Gastrocnemius medialis (tissue), 4 donors: ENCODE data around the gene PRDM8. TPM values are rescaled to one million over a fixed set of nuclear protein-coding genes. Genes with fewer than 3 reads are reported as not detected.

ENCODE experiments used
- ATAC-seq, 2 donors: fragments of 150-250 bp; one replicate each; pipeline ENCODE4 v1.9.1; 2016
- DNase-seq, 2 donors: peaks; one replicate each; pipeline ENCODE4 v3.0.0-alpha.2; 2019
- H3K27ac ChIP-seq, 4 donors: fragments of 200-600 bp; sonication (generic); 1 replicate in 1 of 4; 2 replicates in 3 of 4; pipeline ENCODE4 v1.5.1; 2016 to 2018; ENCODE audit warnings: mild to moderate bottlenecking in 2 of 4, moderate library complexity in 1 of 4
- H3K27me3 ChIP-seq, 3 donors: fragments of 200-600 bp; sonication (generic) in 2 of 3; 1 replicate in 1 of 3; 2 replicates in 2 of 3; pipeline versions ENCODE4 v1.5.1 to v1.6.0; 2016 to 2019; ENCODE audit warnings: mild to moderate bottlenecking in 1 of 3, moderate library complexity in 1 of 3
- H3K36me3 ChIP-seq, 2 donors: fragments of 200-600 bp; sonication (generic) in 1 of 2; one replicate each; pipeline ENCODE4 v1.5.1; 2017 to 2018
- H3K4me1 ChIP-seq, 2 donors: fragments of 200-600 bp; sonication (generic) in 1 of 2; one replicate each; pipeline ENCODE4 v1.5.1; 2016 to 2017; ENCODE audit warnings: mild to moderate bottlenecking in 2 of 2
- H3K4me3 ChIP-seq, 4 donors: fragments of 200-600 bp; sonication (generic) in 3 of 4; 1 replicate in 1 of 4; 2 replicates in 3 of 4; pipeline ENCODE4 v1.5.1; 2016 to 2019; ENCODE audit warnings: mild to moderate bottlenecking in 2 of 4
- H3K9me3 ChIP-seq, 3 donors: fragments of 200-600 bp; sonication (generic) in 2 of 3; 1 replicate in 1 of 3; 2 replicates in 2 of 3; pipeline ENCODE4 v1.5.1; 2016 to 2019
- CTCF ChIP-seq, 5 experiments: fragments of 450-650 bp in 3 of 5; fragments of 200-600 bp in 2 of 5; sonication (generic) in 2 of 5; IDR thresholded peaks in 4 of 5; conservative IDR thresholded peaks in 1 of 5; 1 replicate in 4 of 5; 2 replicates in 1 of 5; pipeline ENCODE4 v1.5.1; 2016 to 2019; ENCODE audit warnings: antibody characterized with exemption in 5 of 5, mild to moderate bottlenecking in 3 of 5, moderate library complexity in 3 of 5
- POLR2A ChIP-seq, 2 donors: fragments of 450-650 bp; IDR thresholded peaks; one replicate each; pipeline ENCODE4 v1.6.1; 2017; ENCODE audit warnings: antibody characterized with exemption in 2 of 2, mild to moderate bottlenecking in 2 of 2, moderate library complexity in 2 of 2
- in situ Hi-C, 4 donors: fragments of 200-750 bp; cut with MboI; loops; one replicate each; pipeline versions ENCODE4 v1.15.0 to v1.8.0; 2017; ENCODE audit warnings: low sequenced_read_pairs in 4 of 4
- intact Hi-C: fragments of 100-400 bp; cut with DNase I; formaldehyde crosslinking; loops from one replicate; pipeline ENCODE4 v1.15.1; 2023; ENCODE audit warnings: low total_unique reads
- total RNA-seq, 4 donors: library from RNA; depleted of rRNA; stranded (reverse); fragments of >200 nt; gene quantifications; one replicate each; pipeline versions ENCODE4 v1.1.0 to v1.2.3, GENCODE V29; 2016

The PRDM8 gene
- total RNA-seq, 4 donors from 2014 or later = 0.24 to 2.7 (median 1.4) TPM

- ATAC-seq = no peak
- Histone ChIP-seq H3K27ac (peak overlapping the region in 3 of 4 donors; percentile 48 to 66 (median 54)), H3K27me3 (peaks cover 59 to 63% (median 59%) of the 10 kb centered on the region in 3 donors), H3K36me3 (no peaks in the 10 kb centered on the region), H3K4me3 (peak overlapping the region; percentile 54 to 79 (median 62)), H3K4me1 (peaks cover 5 to 10% of the 10 kb centered on the region in 2 donors), H3K9me3 (no peaks in the 10 kb centered on the region)
- TF ChIP-seq POLR2A (IDR thresholded peaks at IDR 0.05) = no peak
- no peak for TF ChIP-seq CTCF (IDR thresholded peaks at IDR 0.05 in 4 of 5, conservative IDR thresholded peaks at IDR 0.05 in 1 of 5)
- peak in 1 of 2 donors; percentile 25 for DNase-seq
- in situ Hi-C loops (loop anchor here in 1 of 4 donors (25.0 kb wide), 1 partner anchor 1239 kb away; no protein-coding TSS in a partner anchor), intact Hi-C loops (loop anchor here (1.0 kb wide), 1 partner anchor 14 kb away; no protein-coding TSS in a partner anchor)
These were observed 4.2 kb downstream of the PRDM8 start for GRCh38 chr4:80201252-80202151.

- TF ChIP-seq CTCF (IDR thresholded peaks at IDR 0.05 in 4 of 5, conservative IDR thresholded peaks at IDR 0.05 in 1 of 5) = peak; percentile 37 to 84 (median 78)
- no peak for TF ChIP-seq POLR2A (IDR thresholded peaks at IDR 0.05)
- no peaks in the 10 kb centered on the region for H3K36me3 ChIP-seq
- ATAC-seq = peak; percentile 44 to 75
- H3K9me3 ChIP-seq = no peaks in the 10 kb centered on the region
- H3K27me3 ChIP-seq = peaks cover 55 to 56% (median 56%) of the 10 kb centered on the region in 3 donors
- peaks cover 5 to 10% of the 10 kb centered on the region in 2 donors for H3K4me1 ChIP-seq
- peak in 1 of 2 donors; percentile 64 for DNase-seq
- intact Hi-C loops (loop anchor here (1.0 kb wide), 1 partner anchor 13 kb away; no protein-coding TSS in a partner anchor), in situ Hi-C loops (loop anchor here in 1 of 4 donors (25.0 kb wide), 1 partner anchor 1240 kb away; no protein-coding TSS in a partner anchor)
- H3K27ac ChIP-seq = peak overlapping the region; percentile 48 to 66 (median 52)
- peak overlapping the region; percentile 54 to 79 (median 62) for H3K4me3 ChIP-seq
These were observed 4.9 kb downstream of the PRDM8 start for GRCh38 chr4:80202190-80202711.

- DNase-seq (no peak), ATAC-seq (peak; percentile 26 to 31)
- Histone ChIP-seq H3K36me3 (no peaks in the 10 kb centered on the region), H3K4me1 (peaks cover 0 to 8% of the 10 kb centered on the region in 2 donors), H3K9me3 (no peaks in the 10 kb centered on the region), H3K27ac (peak overlapping the region; percentile 48 to 66 (median 52)), H3K4me3 (peak overlapping the region; percentile 54 to 79 (median 62)), H3K27me3 (peaks cover 49 to 53% (median 52%) of the 10 kb centered on the region in 3 donors)
- TF ChIP-seq CTCF (IDR thresholded peaks at IDR 0.05 in 4 of 5, conservative IDR thresholded peaks at IDR 0.05 in 1 of 5) (no peak), POLR2A (IDR thresholded peaks at IDR 0.05) (no peak)
- in situ Hi-C loops (loop anchor here in 1 of 4 donors (25.0 kb wide), 1 partner anchor 1241 kb away; no protein-coding TSS in a partner anchor), intact Hi-C loops (loop anchor here (1.0 kb wide), 1 partner anchor 12 kb away; no protein-coding TSS in a partner anchor)
These were observed 5.6 kb downstream of the PRDM8 start for GRCh38 chr4:80202741-80203553.

- H3K27ac ChIP-seq = no peak overlapping the region
- no peaks in the 10 kb centered on the region for H3K36me3 ChIP-seq
- H3K27me3 ChIP-seq = peaks cover 33 to 38% (median 36%) of the 10 kb centered on the region in 3 donors
- no peak for ATAC-seq
- H3K4me3 ChIP-seq = no peak overlapping the region
- DNase-seq = no peak
- in situ Hi-C loops (loop anchor here in 1 of 4 donors (25.0 kb wide), 1 partner anchor 1242 kb away; no protein-coding TSS in a partner anchor), intact Hi-C loops (no loop called here)
- no peaks in the 10 kb centered on the region for H3K9me3 ChIP-seq
- peaks cover 0 to 4% of the 10 kb centered on the region in 2 donors for H3K4me1 ChIP-seq
- no peak for TF ChIP-seq CTCF (IDR thresholded peaks at IDR 0.05 in 4 of 5, conservative IDR thresholded peaks at IDR 0.05 in 1 of 5)
- TF ChIP-seq POLR2A (IDR thresholded peaks at IDR 0.05) = no peak
These were observed 7.2 kb downstream of the PRDM8 start for GRCh38 chr4:80204433-80205011.
